ENCODE data around the gene JHY.

Gene JHY

DNA sequence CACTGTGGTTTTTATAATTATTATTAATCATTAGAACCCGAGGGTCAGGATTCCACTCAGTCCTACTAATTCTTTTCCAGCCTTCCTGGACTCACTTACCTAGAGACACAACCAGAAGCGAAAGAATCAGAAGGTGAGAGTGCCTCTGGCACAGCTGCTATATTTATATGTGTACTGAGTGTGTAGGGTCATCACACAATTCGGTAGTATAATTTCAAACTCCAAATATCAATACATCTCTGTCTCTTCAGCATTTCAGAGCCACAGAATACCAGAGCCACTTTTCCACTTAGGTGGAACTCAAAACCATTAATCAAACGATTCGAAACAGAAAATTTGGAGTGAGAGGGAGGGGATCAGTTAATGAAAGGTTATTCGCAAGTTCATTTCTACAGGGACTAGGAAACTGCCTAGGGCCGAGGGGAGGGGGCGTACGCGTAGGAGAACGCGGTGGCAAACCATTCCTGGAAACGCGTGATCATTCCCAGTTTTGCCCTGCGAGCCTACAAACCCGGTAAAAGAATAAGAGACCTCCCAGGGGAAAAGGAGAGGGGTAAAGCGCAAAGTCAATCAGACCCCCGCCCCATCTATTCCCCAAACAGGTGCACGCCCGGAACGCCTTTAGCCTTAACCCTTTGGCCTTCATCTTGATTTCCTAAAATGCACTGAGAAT is 93.6 kb downstream of the JHY start:
- no peak overlapping the region for H3K9ac ChIP-seq (ENCODE audit: low read depth, low read length, poor library complexity, severe bottlenecking)
- no peaks in the 10 kb centered on the region for H3F3A ChIP-seq (ENCODE audit: low read depth)
- no peaks in the 10 kb centered on the region for H3K27me3 ChIP-seq (ENCODE audit: insufficient read depth, low read length, poor library complexity, severe bottlenecking)
- no peak for TF ChIP-seq EZH2phosphoT487 (IDR thresholded peaks at IDR 0.05; ENCODE audit: borderline replicate concordance)
- TF ChIP-seq, protein P1, sequence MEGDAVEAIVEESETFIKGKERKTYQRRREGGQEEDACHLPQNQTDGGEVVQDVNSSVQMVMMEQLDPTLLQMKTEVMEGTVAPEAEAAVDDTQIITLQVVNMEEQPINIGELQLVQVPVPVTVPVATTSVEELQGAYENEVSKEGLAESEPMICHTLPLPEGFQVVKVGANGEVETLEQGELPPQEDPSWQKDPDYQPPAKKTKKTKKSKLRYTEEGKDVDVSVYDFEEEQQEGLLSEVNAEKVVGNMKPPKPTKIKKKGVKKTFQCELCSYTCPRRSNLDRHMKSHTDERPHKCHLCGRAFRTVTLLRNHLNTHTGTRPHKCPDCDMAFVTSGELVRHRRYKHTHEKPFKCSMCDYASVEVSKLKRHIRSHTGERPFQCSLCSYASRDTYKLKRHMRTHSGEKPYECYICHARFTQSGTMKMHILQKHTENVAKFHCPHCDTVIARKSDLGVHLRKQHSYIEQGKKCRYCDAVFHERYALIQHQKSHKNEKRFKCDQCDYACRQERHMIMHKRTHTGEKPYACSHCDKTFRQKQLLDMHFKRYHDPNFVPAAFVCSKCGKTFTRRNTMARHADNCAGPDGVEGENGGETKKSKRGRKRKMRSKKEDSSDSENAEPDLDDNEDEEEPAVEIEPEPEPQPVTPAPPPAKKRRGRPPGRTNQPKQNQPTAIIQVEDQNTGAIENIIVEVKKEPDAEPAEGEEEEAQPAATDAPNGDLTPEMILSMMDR (conservative IDR thresholded peaks at IDR 0.05; ENCODE audit: low read length): no peak
- H3K4me1 ChIP-seq (ENCODE audit: insufficient read depth, low read length, poor library complexity, severe bottlenecking): no peaks in the 10 kb centered on the region
- H3K36me3 ChIP-seq (ENCODE audit: insufficient read depth, low read length): no peaks in the 10 kb centered on the region
- no peak overlapping the region for H3K4me3 ChIP-seq (ENCODE audit: low read length, poor library complexity, severe bottlenecking)
- no peaks in the 10 kb centered on the region for H3K79me2 ChIP-seq (ENCODE audit: insufficient read depth, low read length)
- H2AFZ ChIP-seq (ENCODE audit: low read length): no peak overlapping the region
- no peaks in the 10 kb centered on the region for H3K9me2 ChIP-seq (replicated peaks; ENCODE audit: low read depth, low read length)
- no peaks in the 10 kb centered on the region for H4K20me1 ChIP-seq (ENCODE audit: insufficient read depth, low read length, poor library complexity, severe bottlenecking)
- H3K9me3 ChIP-seq (ENCODE audit: insufficient read depth, low read depth, low read length): no peaks in the 10 kb centered on the region
- H3K4me2 ChIP-seq (ENCODE audit: low read depth, low read length, poor library complexity, severe bottlenecking): no peak overlapping the region

DNA sequence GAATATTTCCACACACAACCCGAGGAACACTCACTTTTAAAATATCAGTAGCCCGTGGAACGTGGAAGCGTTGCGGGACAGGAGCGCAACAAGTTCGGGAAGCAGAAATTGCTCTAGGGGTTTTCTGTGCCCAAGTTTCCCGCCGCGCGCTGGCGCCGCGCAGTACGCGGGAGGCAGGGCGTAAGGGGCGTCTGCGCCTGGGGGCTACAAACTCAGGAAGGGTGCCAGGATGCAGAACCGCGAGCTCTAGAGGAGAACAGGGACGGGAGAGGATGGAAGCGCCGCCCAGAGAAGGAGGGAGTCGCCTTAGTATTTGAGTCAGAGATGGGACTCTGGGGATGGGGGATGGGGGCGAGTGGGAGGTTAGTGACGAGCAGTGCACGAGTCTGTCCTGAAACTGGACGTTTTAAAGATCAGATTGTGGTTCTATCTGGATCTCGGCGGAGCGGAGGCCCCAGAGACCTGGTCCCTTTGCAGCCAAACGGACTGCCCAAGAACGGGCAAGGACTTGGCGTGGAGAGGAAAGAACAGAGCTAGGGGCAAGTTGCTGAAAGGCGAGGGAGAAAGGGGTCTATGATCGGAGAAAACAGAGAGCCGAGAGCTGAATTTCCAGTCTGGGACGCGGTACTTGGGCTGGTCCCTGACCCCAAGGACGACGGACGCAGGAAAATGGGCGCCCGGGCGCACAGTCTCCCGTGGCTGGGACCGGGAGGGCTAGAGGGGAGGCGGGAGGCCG is 94.3 kb downstream of the JHY start:
- Histone ChIP-seq H3K4me3 (ENCODE audit: low read length, poor library complexity, severe bottlenecking) (no peak overlapping the region), H3K79me2 (ENCODE audit: insufficient read depth, low read length) (no peaks in the 10 kb centered on the region), H3K36me3 (ENCODE audit: insufficient read depth, low read length) (no peaks in the 10 kb centered on the region), H2AFZ (ENCODE audit: low read length) (no peak overlapping the region), H3K4me2 (ENCODE audit: low read depth, low read length, poor library complexity, severe bottlenecking) (no peak overlapping the region), H3K9me2 (replicated peaks; ENCODE audit: low read depth, low read length) (no peaks in the 10 kb centered on the region), H3K27me3 (ENCODE audit: insufficient read depth, low read length, poor library complexity, severe bottlenecking) (no peaks in the 10 kb centered on the region), H3K9ac (ENCODE audit: low read depth, low read length, poor library complexity, severe bottlenecking) (no peak overlapping the region), H3K9me3 (ENCODE audit: insufficient read depth, low read depth, low read length) (no peaks in the 10 kb centered on the region), H3F3A (ENCODE audit: low read depth) (no peaks in the 10 kb centered on the region), H4K20me1 (ENCODE audit: insufficient read depth, low read length, poor library complexity, severe bottlenecking) (no peaks in the 10 kb centered on the region), H3K4me1 (ENCODE audit: insufficient read depth, low read length, poor library complexity, severe bottlenecking) (no peaks in the 10 kb centered on the region)
- no peak for TF ChIP-seq EZH2phosphoT487 (IDR thresholded peaks at IDR 0.05; ENCODE audit: borderline replicate concordance)
- TF ChIP-seq, protein P1 (conservative IDR thresholded peaks at IDR 0.05; ENCODE audit: low read length): no peak

DNA sequence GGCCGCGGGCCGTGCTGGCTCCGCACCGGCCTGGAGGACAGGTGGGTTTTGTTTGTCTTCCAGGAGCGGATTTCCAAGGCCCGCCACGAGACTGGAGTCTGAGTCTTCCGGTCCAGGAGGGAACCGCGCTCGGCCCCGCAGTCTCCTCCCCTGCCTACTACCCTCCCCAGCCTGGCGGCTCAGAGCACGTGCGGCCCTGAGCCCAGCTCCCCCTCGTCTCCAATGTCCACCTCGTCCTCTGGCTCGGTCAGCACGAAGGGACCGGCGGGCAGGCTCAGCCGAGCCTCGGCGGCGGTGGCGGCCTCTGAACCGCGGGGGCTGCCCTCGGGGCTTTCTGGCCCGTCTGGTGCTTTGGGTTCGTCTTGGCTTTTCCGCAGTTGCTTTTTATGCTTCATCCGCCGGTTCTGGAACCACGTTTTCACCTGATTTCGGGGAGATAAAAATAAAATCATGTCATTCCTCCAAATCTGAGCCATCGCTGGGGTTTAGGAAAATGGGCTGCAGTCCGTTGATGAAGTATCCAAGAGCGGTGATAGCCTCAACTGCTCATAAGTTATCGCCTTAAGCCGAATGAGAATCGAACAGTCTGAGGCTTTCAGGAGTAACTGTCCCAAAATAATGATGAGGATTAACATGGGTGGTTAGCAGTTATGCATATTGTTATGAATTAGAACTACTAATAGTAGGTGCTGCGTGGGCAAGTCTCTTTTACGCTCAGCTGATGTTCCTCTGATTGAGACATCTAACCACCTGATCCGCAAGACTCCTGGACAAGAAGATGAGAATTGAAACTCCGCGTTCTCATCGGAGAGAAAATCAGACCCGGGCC is 95.1 kb downstream of the JHY start:
- Histone ChIP-seq H4K20me1 (ENCODE audit: insufficient read depth, low read length, poor library complexity, severe bottlenecking) (no peaks in the 10 kb centered on the region), H3K4me1 (ENCODE audit: insufficient read depth, low read length, poor library complexity, severe bottlenecking) (no peaks in the 10 kb centered on the region), H3K9me2 (replicated peaks; ENCODE audit: low read depth, low read length) (no peaks in the 10 kb centered on the region), H3F3A (ENCODE audit: low read depth) (no peaks in the 10 kb centered on the region), H3K36me3 (ENCODE audit: insufficient read depth, low read length) (no peaks in the 10 kb centered on the region), H3K9ac (ENCODE audit: low read depth, low read length, poor library complexity, severe bottlenecking) (no peak overlapping the region), H3K79me2 (ENCODE audit: insufficient read depth, low read length) (no peaks in the 10 kb centered on the region), H3K27me3 (ENCODE audit: insufficient read depth, low read length, poor library complexity, severe bottlenecking) (no peaks in the 10 kb centered on the region), H3K4me2 (ENCODE audit: low read depth, low read length, poor library complexity, severe bottlenecking) (no peak overlapping the region), H3K4me3 (ENCODE audit: low read length, poor library complexity, severe bottlenecking) (no peak overlapping the region), H3K9me3 (ENCODE audit: insufficient read depth, low read depth, low read length) (no peaks in the 10 kb centered on the region), H2AFZ (ENCODE audit: low read length) (no peak overlapping the region)
- TF ChIP-seq, protein P1 (conservative IDR thresholded peaks at IDR 0.05; ENCODE audit: low read length): no peak
- no peak for TF ChIP-seq EZH2phosphoT487 (IDR thresholded peaks at IDR 0.05; ENCODE audit: borderline replicate concordance)
